HepG2 (cell line): ENCODE measurements around the gene COPZ2. TPM values are rescaled to one million over a fixed set of nuclear protein-coding genes. Genes with fewer than 3 reads are reported as not detected.
A peak's percentile ranks its signal among the peaks of the same experiment; 100 is the strongest.

Experiments used
- AKAP8 ChIP-seq: sonication (generic); formaldehyde crosslinking; IDR thresholded peaks from 2 replicates; pipeline ENCODE4 v1.5.1; 2020; ENCODE audit warnings: mild to moderate bottlenecking, missing genetic modification reagents
- ATF4 ChIP-seq, 2 experiments: fragments of 450-650 bp in 1 of 2; sonication (generic) in 1 of 2; formaldehyde crosslinking; IDR thresholded peaks; 2 replicates each; pipeline versions ENCODE4 v1.5.0 to v1.8.0; 2020 to 2022; ENCODE audit warnings: mild to moderate bottlenecking in 1 of 2, missing genetic modification reagents in 1 of 2
- ATRX ChIP-seq: sonication (generic); formaldehyde crosslinking; IDR thresholded peaks from 2 replicates; pipeline ENCODE4 v1.4.0; 2020; ENCODE audit warnings: missing genetic modification reagents, borderline replicate concordance
- CEBPB ChIP-seq: IDR thresholded peaks from 2 replicates; pipeline ENCODE4 v1.6.1; 2011; ENCODE audit warnings: low read depth, low read length, improper control_type of control experiment, borderline replicate concordance
- CEBPG ChIP-seq: IDR thresholded peaks from 2 replicates; pipeline ENCODE4 v1.6.1; 2016
- HBP1 ChIP-seq: IDR thresholded peaks from 2 replicates; pipeline ENCODE4 v1.6.1; 2016; ENCODE audit warnings: low read depth, control low read depth
- MED1 ChIP-seq: sonication (generic); formaldehyde crosslinking; IDR thresholded peaks from 2 replicates; pipeline ENCODE4 v1.4.0; 2020; ENCODE audit warnings: missing genetic modification reagents
- ONECUT2 ChIP-seq: sonication (generic); formaldehyde crosslinking; IDR thresholded peaks from 2 replicates; pipeline ENCODE4 v1.4.0; 2020; ENCODE audit warnings: missing genetic modification reagents
- POLR2A ChIP-seq, 2 experiments: IDR thresholded peaks; 2 replicates each; pipeline ENCODE4 v1.6.1; 2011; ENCODE audit warnings: low read depth in 2 of 2, low read length in 2 of 2, mild to moderate bottlenecking in 1 of 2, moderate library complexity in 1 of 2; ENCODE audit not compliant: insufficient read depth in 1 of 2
- RBFOX2 ChIP-seq: fragments of 200-400 bp; formaldehyde crosslinking; IDR thresholded peaks from 2 replicates; pipeline ENCODE4 v1.6.1; 2017; ENCODE audit warnings: low read depth, mild to moderate bottlenecking, low read length
- ZMAT3 ChIP-seq: sonication (generic); formaldehyde crosslinking; conservative IDR thresholded peaks from 2 replicates; pipeline ENCODE4 v1.7.0; 2021; ENCODE audit warnings: missing genetic modification reagents
- ZNF318 ChIP-seq: sonication (generic); formaldehyde crosslinking; IDR thresholded peaks from 2 replicates; pipeline ENCODE4 v1.4.0; 2020; ENCODE audit warnings: mild to moderate bottlenecking, missing genetic modification reagents
- ZNF33B ChIP-seq: sonication (generic); formaldehyde crosslinking; IDR thresholded peaks from 2 replicates; pipeline ENCODE4 v1.5.1; 2020; ENCODE audit warnings: mild to moderate bottlenecking, missing genetic modification reagents
- ZNF382 ChIP-seq: sonication (generic); formaldehyde crosslinking; IDR thresholded peaks from 2 replicates; pipeline ENCODE4 v1.5.0; 2020; ENCODE audit warnings: missing genetic modification reagents, mild to moderate bottlenecking, borderline replicate concordance
- polyA plus RNA-seq, 8 experiments: library from polyadenylated mRNA; depleted of rRNA in 3 of 8; stranded (reverse) in 7 of 8; unstranded in 1 of 8; fragments of >200 nt; fragmentation: Illumina TruSeq in 4 of 8; extraction: Trizol in 4 of 8; gene quantifications; 2 replicates each; pipeline versions ENCODE4 v1.2.1 to v1.2.3, GENCODE V29; 2011 to 2016; ENCODE audit warnings: low read depth in 4 of 8, missing spikeins in 1 of 8, mixed read lengths in 1 of 8; ENCODE audit not compliant: insufficient read depth in 1 of 8
- total RNA-seq, 5 experiments: library from RNA; depleted of rRNA; stranded (reverse); fragments of >200 nt; fragmentation: Illumina TruSeq; extraction: Trizol; gene quantifications; 2 replicates each; pipeline ENCODE4 v1.2.3, GENCODE V29; 2016; ENCODE audit warnings: low read depth in 1 of 5

The COPZ2 gene
- total and polyA plus RNA-seq, 2 of the 13 experiments (the other 11 are each of a cell fraction or from before 2014, with no cell fraction given): 0.61 to 1.5 TPM

GRCh38 chr17:48055531-48056245 is 18.1 kb upstream of the COPZ2 start (continued):
- no peak for TF ChIP-seq ZNF318 (CRISPR knock-in tag)
- no peak for TF ChIP-seq HBP1
- TF ChIP-seq ZNF382 (CRISPR knock-in tag): no peak
- TF ChIP-seq CEBPG (CRISPR knock-in tag): peak; percentile 73
- TF ChIP-seq CEBPB: peak; percentile 71; the same call in 1 of the 2 replicates
- no peak for TF ChIP-seq ATRX
- TF ChIP-seq MED1 (CRISPR knock-in tag): 0 out of 2 replicates have a peak, but pooled peaks have one; percentile 12
- TF ChIP-seq ONECUT2: no peak
- TF ChIP-seq AKAP8 (CRISPR knock-in tag): peak; percentile 61; the same call in 1 of the 2 replicates
- 0 out of 2 replicates have a peak, but pooled peaks have one; percentile 25 for TF ChIP-seq RBFOX2
- peak in 1 of 2 experiments; percentile 44; a peak in 2 of 4 replicates for TF ChIP-seq POLR2A (IDR thresholded peaks at IDR 0.05; ENCODE audit: insufficient read depth in 1 of 2, low read depth in 2 of 2, low read length in 2 of 2)
- TF ChIP-seq ZNF33B (CRISPR knock-in tag): no peak
- peak in 1 of 2 experiments; percentile 97; a peak in 2 of 4 replicates for TF ChIP-seq ATF4 (CRISPR knock-in tag; IDR thresholded peaks at IDR 0.05)
- TF ChIP-seq ZMAT3 (CRISPR knock-in tag): no peak
